Right lobe of liver (tissue), 4 donors: ENCODE results near the gene PAX8.

Source experiments
- CTCF ChIP-seq, 4 donors: fragments of 200-600 bp in 3 of 4; fragments of 450-650 bp in 1 of 4; IDR thresholded peaks; one replicate each; pipeline versions ENCODE4 v1.5.1 to v1.8.0; 2016 to 2022; ENCODE audit warnings: antibody characterized with exemption in 4 of 4, mild to moderate bottlenecking in 2 of 4
- POLR2A ChIP-seq: fragments of 450-650 bp; IDR thresholded peaks from one replicate; pipeline ENCODE4 v1.6.1; 2017; ENCODE audit warnings: antibody characterized with exemption, mild to moderate bottlenecking
- donor health status: DM: no; HTN: no; CAD: no.
- donor health status: DM: no; HTN: no; CAD: no.
- donor health status: DM: no; HTN: yes; CAD: no.

GRCh38 chr2:113183703-113184102 lies 95.0 kb downstream of the PAX8 start:
- no peak for TF ChIP-seq CTCF (IDR thresholded peaks at IDR 0.05)
- TF ChIP-seq POLR2A: no peak
